Measurements from ENCODE around the gene NANOS2.

GRCh38 chr19:45870798-45871197 is 43.8 kb downstream of the NANOS2 start:
- TF ChIP-seq EZH2 (IDR thresholded peaks at IDR 0.05; ENCODE audit: insufficient read depth, poor library complexity, severe bottlenecking) (no peak), EZH2phosphoT487 (IDR thresholded peaks at IDR 0.05; ENCODE audit: insufficient read depth, low read depth) (no peak)
